ENCODE measurements around the gene DNAI2. TPM values are rescaled to one million over a fixed set of nuclear protein-coding genes. Genes with fewer than 3 reads are reported as not detected.

The DNAI2 gene
- polyA plus RNA-seq, 1 of the 3 experiments (the other 2 are of a cell fraction) = not detected

DNA sequence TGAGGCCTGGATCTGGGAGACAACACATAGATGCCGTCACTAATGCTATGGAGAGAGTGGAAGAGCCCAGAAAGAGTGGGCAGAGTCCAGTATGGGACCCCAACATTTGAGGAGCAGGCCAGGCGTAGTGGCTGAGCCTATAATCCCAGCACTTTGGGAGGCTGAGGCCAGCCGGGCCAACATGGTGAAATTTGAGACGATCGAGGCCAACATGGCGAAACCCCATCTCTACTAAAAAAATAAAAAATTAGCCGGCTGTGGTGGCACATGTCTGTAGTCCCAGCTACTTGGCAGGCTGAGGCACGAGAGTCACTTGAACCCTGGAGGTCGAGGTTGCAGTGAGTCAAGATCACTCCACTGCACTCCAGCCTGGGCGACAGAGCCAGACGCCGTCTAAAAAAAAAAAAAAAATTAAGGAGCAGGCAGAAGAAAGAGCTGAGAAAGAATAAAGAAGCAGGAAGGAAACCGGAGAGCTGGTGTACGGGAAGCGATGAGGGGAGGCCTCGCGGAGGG lies 6.0 kb upstream of the DNAI2 start:
- Histone ChIP-seq H3K4me3 (ENCODE audit: low read depth in 2 of 2, low read length in 1 of 2) (no peak overlapping the region), H3K36me3 (replicated peaks in 1 of 2; ENCODE audit: control insufficient read depth in 1 of 2, insufficient read depth in 2 of 2, low read length in 1 of 2) (no peaks in the 10 kb centered on the region), H3K79me2 (ENCODE audit: insufficient read depth) (no peaks in the 10 kb centered on the region), H3K9ac (no peak overlapping the region), H3K4me1 (ENCODE audit: control insufficient read depth in 1 of 2, insufficient read depth in 2 of 2, low read depth in 1 of 2, low read length in 1 of 2) (no peaks in the 10 kb centered on the region), H3F3A (replicated peaks; ENCODE audit: insufficient read depth) (no peaks in the 10 kb centered on the region), H2AFZ (ENCODE audit: low read depth) (no peak overlapping the region), H3K4me2 (no peak overlapping the region), H3K9me3 (no peaks in the 10 kb centered on the region), H3K27me3 (ENCODE audit: insufficient read depth) (no peaks in the 10 kb centered on the region), H4K20me1 (ENCODE audit: insufficient read depth) (no peaks in the 10 kb centered on the region), H3K9me2 (no peaks in the 10 kb centered on the region), H3K27ac (ENCODE audit: low read depth in 2 of 2, low read length in 1 of 2) (no peak overlapping the region)
- no peak for TF ChIP-seq FOXM1 (IDR thresholded peaks at IDR 0.05; ENCODE audit: low read depth)
- ChIA-PET CTCF (interaction anchor here (0.7 to 1.4 kb wide), 2 partner anchors 10 to 16 kb away, joined by 3 read pairs; no protein-coding TSS in a partner anchor), POLR2A (interaction anchor here (0.6 kb wide), 1 partner anchor 574 kb away, joined by 4 read pairs; no protein-coding TSS in a partner anchor)
- DNase-seq = no peak
- WGBS (ENCODE audit: low lambda C conversion rate) = 61% methylated on average over 17 of the region's 17 CpGs

DNA sequence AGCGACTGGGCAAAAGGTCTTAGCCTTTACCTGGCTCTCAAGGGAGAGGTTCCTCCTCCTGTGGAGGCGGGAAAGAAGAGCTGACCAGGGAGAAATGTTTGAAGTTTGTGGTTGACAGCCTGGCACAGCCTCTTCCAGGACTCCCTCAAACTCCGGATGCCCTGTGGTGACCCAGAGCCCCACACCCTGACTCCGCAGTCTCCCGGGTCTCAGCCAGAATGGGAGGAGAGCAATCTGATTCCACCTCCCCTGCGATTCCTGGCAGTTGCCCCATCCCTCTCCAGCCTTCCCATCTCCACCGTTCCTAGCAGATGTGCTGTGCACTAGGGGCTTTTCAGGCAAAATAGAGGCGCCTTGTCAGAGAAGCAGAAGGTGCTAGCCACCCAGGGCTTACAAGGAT lies 5.5 kb upstream of the DNAI2 start:
- H3K4me2 ChIP-seq = no peak overlapping the region
- no peaks in the 10 kb centered on the region for H3F3A ChIP-seq (replicated peaks; ENCODE audit: insufficient read depth)
- no peaks in the 10 kb centered on the region for H3K36me3 ChIP-seq (replicated peaks in 1 of 2; ENCODE audit: control insufficient read depth in 1 of 2, insufficient read depth in 2 of 2, low read length in 1 of 2)
- 50% methylated on average over 6 of the region's 8 CpGs for WGBS (ENCODE audit: low lambda C conversion rate)
- no peaks in the 10 kb centered on the region for H3K4me1 ChIP-seq (ENCODE audit: control insufficient read depth in 1 of 2, insufficient read depth in 2 of 2, low read depth in 1 of 2, low read length in 1 of 2)
- no peaks in the 10 kb centered on the region for H4K20me1 ChIP-seq (ENCODE audit: insufficient read depth)
- H3K9ac ChIP-seq = no peak overlapping the region
- CTCF ChIA-PET = no interaction called here
- POLR2A ChIA-PET = interaction anchor here (0.6 kb wide), 1 partner anchor 575 kb away, joined by 4 read pairs; no protein-coding TSS in a partner anchor
- H3K79me2 ChIP-seq (ENCODE audit: insufficient read depth) = no peaks in the 10 kb centered on the region
- no peak overlapping the region for H3K4me3 ChIP-seq (ENCODE audit: low read depth in 2 of 2, low read length in 1 of 2)
- H2AFZ ChIP-seq (ENCODE audit: low read depth) = no peak overlapping the region
- TF ChIP-seq MEF2A (IDR thresholded peaks at IDR 0.05; ENCODE audit: borderline replicate concordance, low read depth) (no peak), ZBTB33 (IDR thresholded peaks at IDR 0.05; ENCODE audit: borderline replicate concordance, low read depth) (no peak), YY1 (IDR thresholded peaks at IDR 0.05; ENCODE audit: low read depth) (no peak)
- TF ChIP-seq, protein P1, sequence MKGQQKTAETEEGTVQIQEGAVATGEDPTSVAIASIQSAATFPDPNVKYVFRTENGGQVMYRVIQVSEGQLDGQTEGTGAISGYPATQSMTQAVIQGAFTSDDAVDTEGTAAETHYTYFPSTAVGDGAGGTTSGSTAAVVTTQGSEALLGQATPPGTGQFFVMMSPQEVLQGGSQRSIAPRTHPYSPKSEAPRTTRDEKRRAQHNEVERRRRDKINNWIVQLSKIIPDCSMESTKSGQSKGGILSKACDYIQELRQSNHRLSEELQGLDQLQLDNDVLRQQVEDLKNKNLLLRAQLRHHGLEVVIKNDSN (IDR thresholded peaks at IDR 0.05; ENCODE audit: borderline replicate concordance, low read depth) = no peak
- TF ChIP-seq, protein P2, sequence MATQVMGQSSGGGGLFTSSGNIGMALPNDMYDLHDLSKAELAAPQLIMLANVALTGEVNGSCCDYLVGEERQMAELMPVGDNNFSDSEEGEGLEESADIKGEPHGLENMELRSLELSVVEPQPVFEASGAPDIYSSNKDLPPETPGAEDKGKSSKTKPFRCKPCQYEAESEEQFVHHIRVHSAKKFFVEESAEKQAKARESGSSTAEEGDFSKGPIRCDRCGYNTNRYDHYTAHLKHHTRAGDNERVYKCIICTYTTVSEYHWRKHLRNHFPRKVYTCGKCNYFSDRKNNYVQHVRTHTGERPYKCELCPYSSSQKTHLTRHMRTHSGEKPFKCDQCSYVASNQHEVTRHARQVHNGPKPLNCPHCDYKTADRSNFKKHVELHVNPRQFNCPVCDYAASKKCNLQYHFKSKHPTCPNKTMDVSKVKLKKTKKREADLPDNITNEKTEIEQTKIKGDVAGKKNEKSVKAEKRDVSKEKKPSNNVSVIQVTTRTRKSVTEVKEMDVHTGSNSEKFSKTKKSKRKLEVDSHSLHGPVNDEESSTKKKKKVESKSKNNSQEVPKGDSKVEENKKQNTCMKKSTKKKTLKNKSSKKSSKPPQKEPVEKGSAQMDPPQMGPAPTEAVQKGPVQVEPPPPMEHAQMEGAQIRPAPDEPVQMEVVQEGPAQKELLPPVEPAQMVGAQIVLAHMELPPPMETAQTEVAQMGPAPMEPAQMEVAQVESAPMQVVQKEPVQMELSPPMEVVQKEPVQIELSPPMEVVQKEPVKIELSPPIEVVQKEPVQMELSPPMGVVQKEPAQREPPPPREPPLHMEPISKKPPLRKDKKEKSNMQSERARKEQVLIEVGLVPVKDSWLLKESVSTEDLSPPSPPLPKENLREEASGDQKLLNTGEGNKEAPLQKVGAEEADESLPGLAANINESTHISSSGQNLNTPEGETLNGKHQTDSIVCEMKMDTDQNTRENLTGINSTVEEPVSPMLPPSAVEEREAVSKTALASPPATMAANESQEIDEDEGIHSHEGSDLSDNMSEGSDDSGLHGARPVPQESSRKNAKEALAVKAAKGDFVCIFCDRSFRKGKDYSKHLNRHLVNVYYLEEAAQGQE (IDR thresholded peaks at IDR 0.05; ENCODE audit: low read depth, low read length) = no peak
- DNase-seq = no peak
- H3K27ac ChIP-seq (ENCODE audit: low read depth in 2 of 2, low read length in 1 of 2) = no peak overlapping the region
- H3K27me3 ChIP-seq (ENCODE audit: insufficient read depth) = no peaks in the 10 kb centered on the region
- no peaks in the 10 kb centered on the region for H3K9me2 ChIP-seq
- no peaks in the 10 kb centered on the region for H3K9me3 ChIP-seq

Data from SK-N-SH (cell line).